Lower leg skin (tissue), 4 donors: Measurements from ENCODE around the gene CNOT1. TPM values are rescaled to one million over a fixed set of nuclear protein-coding genes. Genes with fewer than 3 reads are reported as not detected.

Source experiments
- DNase-seq, 2 donors: peaks; one replicate each; pipeline ENCODE4 v3.0.0-alpha.2; 2019; ENCODE audit warnings: low spot score in 2 of 2
- H3K4me3 ChIP-seq: fragments of 200-600 bp; sonication (generic); 2 replicates; pipeline ENCODE4 v1.5.1; 2017; ENCODE audit warnings: mild to moderate bottlenecking, low read depth; ENCODE audit not compliant: poor library complexity, severe bottlenecking
- CTCF ChIP-seq, 3 donors: fragments of 450-650 bp; IDR thresholded peaks; one replicate each; pipeline ENCODE4 v1.5.1; 2016; ENCODE audit warnings: antibody characterized with exemption in 3 of 3, mild to moderate bottlenecking in 3 of 3, moderate library complexity in 2 of 3
- POLR2A ChIP-seq, 2 donors: fragments of 450-650 bp; IDR thresholded peaks; one replicate each; pipeline ENCODE4 v1.6.1; 2016 to 2017; ENCODE audit warnings: antibody characterized with exemption in 2 of 2, mild to moderate bottlenecking in 1 of 2, moderate library complexity in 1 of 2
- WGBS, 2 donors: methylation state at CpG; one replicate each; pipeline ENCODE4 v1.1.5; 2018; 5-methylcytosine and 5-hydroxymethylcytosine counted together
- intact Hi-C: fragments of 100-400 bp; cut with DNase I; formaldehyde crosslinking; loops from one replicate; pipeline ENCODE4 v1.15.0; 2023; ENCODE audit warnings: low total_unique reads
- total RNA-seq, 4 donors: library from RNA; depleted of rRNA; stranded (reverse); fragments of >200 nt; gene quantifications; one replicate each; pipeline ENCODE4 v1.1.0, GENCODE V29; 2016

Gene CNOT1
- total RNA-seq, 4 donors from 2014 or later = 80.1 to 118 (median 102) TPM

- DNase-seq = no peak
- TF ChIP-seq POLR2A (IDR thresholded peaks at IDR 0.05) (no peak), CTCF (IDR thresholded peaks at IDR 0.05) (no peak)
- no peak overlapping the region for H3K4me3 ChIP-seq
- 73 to 87% methylated on average over 2 of the region's 2 CpGs for WGBS, 2 donors
- intact Hi-C loops = no loop called here
Observed at GRCh38 chr16:58556678-58557077, 72.9 kb downstream of the CNOT1 start.

DNA sequence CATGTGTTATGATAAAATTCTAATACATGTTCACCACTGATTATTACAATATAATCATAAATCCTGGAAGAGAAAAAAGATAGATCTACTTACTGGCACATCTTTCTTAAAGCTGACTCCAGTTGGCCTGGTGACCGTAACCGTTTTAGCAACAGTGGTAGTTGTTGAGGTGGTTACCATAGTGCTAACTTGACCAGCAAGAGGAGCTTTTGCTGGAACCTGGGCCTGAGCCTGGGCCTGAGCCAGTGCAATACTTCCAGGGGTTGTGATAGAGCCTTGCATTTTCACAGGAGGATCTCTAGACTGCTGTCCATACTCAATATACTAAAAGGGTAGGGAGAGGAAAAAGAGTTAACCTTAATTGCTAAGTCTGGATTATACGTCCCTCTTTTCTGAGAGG lies 78.1 kb downstream of the CNOT1 start:
- 71 to 80% methylated on average over 3 of the region's 3 CpGs for WGBS, 2 donors
- intact Hi-C loops = no loop called here
- no peak for DNase-seq
- H3K4me3 ChIP-seq = no peak overlapping the region
- TF ChIP-seq CTCF (IDR thresholded peaks at IDR 0.05) (no peak), POLR2A (IDR thresholded peaks at IDR 0.05) (no peak)

DNA sequence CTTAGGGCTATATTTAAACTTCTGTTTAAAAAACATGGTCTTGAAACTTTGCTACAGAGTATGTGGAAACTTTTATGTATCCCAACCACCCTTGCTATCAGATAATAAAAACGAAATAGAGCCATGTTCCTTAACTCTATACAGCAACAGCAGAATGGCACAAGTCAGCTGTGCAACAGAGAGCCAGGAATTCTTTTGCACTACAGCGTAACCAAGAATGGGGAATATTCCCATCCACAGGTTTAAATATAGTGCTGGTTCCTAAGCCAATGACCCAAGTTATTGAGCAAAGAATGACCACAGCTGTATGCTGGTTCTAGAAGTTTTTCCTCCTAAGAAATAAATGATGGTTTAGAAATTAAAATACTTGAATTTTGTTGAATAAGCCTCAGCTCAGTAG lies 81.2 kb downstream of the CNOT1 start:
- no peak for DNase-seq

DNA sequence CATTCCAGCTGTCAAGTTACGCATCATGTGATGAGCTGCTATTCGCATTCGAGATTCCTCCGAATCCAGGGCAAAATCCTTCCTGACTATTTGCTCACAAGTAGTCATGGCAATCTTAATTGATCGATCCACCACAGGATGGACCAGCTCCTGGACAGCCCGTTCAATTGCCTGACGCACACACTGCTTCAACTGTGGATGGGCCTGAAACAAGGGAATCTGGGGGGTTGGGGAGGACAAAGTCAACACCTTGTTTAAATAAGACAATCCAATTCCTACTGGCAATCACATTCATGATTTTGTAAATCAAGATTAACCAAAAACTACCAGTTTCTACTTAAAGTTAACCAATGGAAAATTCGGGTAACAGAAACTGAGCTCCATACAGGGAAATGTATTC lies 85.9 kb downstream of the CNOT1 start:
- no peak for TF ChIP-seq CTCF (IDR thresholded peaks at IDR 0.05)
- TF ChIP-seq POLR2A (IDR thresholded peaks at IDR 0.05) = no peak
- WGBS, 2 donors = 95 to 97% methylated on average over 8 of the region's 8 CpGs
- no peak for DNase-seq
- intact Hi-C loops = no loop called here
- no peak overlapping the region for H3K4me3 ChIP-seq

More for the DNA sequence above, 81.2 kb downstream of the CNOT1 start:
- no peak overlapping the region for H3K4me3 ChIP-seq
- TF ChIP-seq CTCF (IDR thresholded peaks at IDR 0.05) (no peak), POLR2A (IDR thresholded peaks at IDR 0.05) (no peak)
- 81 to 83% methylated on average over 2 of the region's 2 CpGs for WGBS, 2 donors
- intact Hi-C loops = no loop called here

- no peak for DNase-seq
- intact Hi-C loops = no loop called here
- 85 to 87% methylated on average over 1 of the region's 1 CpG for WGBS, 2 donors
- H3K4me3 ChIP-seq = no peak overlapping the region
- TF ChIP-seq CTCF (IDR thresholded peaks at IDR 0.05) (no peak), POLR2A (IDR thresholded peaks at IDR 0.05) (no peak)
Observed at GRCh38 chr16:58542291-58542690, 87.3 kb downstream of the CNOT1 start.

DNA sequence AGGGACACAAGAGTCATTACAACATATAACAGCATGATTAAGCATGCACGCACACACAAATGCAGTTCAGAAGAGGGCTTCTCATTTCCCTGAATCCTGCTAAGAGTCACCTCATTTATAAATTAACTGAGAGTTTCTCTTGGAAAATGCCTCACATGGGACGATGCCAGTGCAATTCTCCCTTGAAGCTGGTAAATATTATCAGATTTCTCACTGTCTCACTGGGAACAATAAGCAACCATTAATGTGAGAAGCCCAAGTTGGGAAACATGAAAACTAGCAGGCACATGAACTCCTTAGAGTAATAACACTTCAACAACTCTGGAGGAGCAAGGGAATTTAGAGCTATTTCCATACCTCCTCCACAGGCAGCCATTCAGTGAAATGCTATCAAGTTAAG lies 87.9 kb downstream of the CNOT1 start:
- TF ChIP-seq POLR2A (IDR thresholded peaks at IDR 0.05) = no peak
- TF ChIP-seq CTCF (IDR thresholded peaks at IDR 0.05) = no peak

More for the DNA sequence above, 87.9 kb downstream of the CNOT1 start:
- no peak for DNase-seq
- H3K4me3 ChIP-seq = no peak overlapping the region
- intact Hi-C loops = no loop called here
- 83 to 90% methylated on average over 2 of the region's 2 CpGs for WGBS, 2 donors
